RWPE1 (cell line): ENCODE data around the gene CD109.
A peak's percentile ranks its signal among the peaks of the same experiment; 100 is the strongest.
"Not testable (repeated sequence)": the region's sequence is repeated elsewhere in the genome, so short reads cannot be mapped to it uniquely, and the experiment has no call there.

Source experiments
- CTCF ChIA-PET: fragments of 350-600 bp; sonication (Branson Sonifier 250); formaldehyde crosslinking; extraction: SDS; loops from one replicate; lab custom pipeline; 2021; lab: Yijun Ruan, JAX
- POLR2A ChIA-PET: fragments of 400-600 bp; formaldehyde crosslinking; extraction: SDS; loops from one replicate; lab custom pipeline; 2020; ENCODE audit warnings: antibody characterized with exemption; ENCODE audit not compliant: low non-redundant PET; lab: Yijun Ruan, JAX
- DNase-seq: peaks from one replicate; pipeline ENCODE4 v3.0.0; 2012; ENCODE audit warnings: low spot score
- H3K27ac ChIP-seq: fragments of 450-650 bp; 2 replicates; pipeline ENCODE4 v1.5.1; 2017
- CTCF ChIP-seq: fragments of 450-650 bp; conservative IDR thresholded peaks from 2 replicates; pipeline ENCODE4 v1.5.1; 2017; ENCODE audit warnings: low read depth, mild to moderate bottlenecking

Gene CD109

GRCh38 chr6:73680289-73680918 is 15.6 kb upstream of the CD109 start:
- no peak for TF ChIP-seq CTCF
- ChIA-PET POLR2A (no interaction called here), CTCF (interaction anchor here (0.6 to 0.7 kb wide), 2 partner anchors 23 to 52 kb away, joined by 3 to 4 read pairs; no protein-coding TSS in a partner anchor)
- peak overlapping the region; percentile 87 for H3K27ac ChIP-seq
- DNase-seq = peak; percentile 49

GRCh38 chr6:73683574-73683973 is 12.4 kb upstream of the CD109 start:
- CTCF ChIA-PET = interaction anchor here (0.6 to 1.2 kb wide), 2 partner anchors 49 to 55 kb away, joined by 3 to 4 read pairs; no protein-coding TSS in a partner anchor
- H3K27ac ChIP-seq, DNase-seq, POLR2A ChIA-PET: not testable (repeated sequence)

GRCh38 chr6:73688351-73688750 is 7.7 kb upstream of the CD109 start:
- POLR2A ChIA-PET = no interaction called here
- CTCF ChIA-PET = interaction anchor here (1.1 to 1.2 kb wide), 3 partner anchors 12 to 14 kb away, joined by 4 to 5 read pairs (median 5); no protein-coding TSS in a partner anchor
- DNase-seq = no peak
- TF ChIP-seq CTCF = no peak
- H3K27ac ChIP-seq = no peak overlapping the region

- POLR2A ChIA-PET = no interaction called here
- no peak for TF ChIP-seq CTCF
- H3K27ac ChIP-seq = no peak overlapping the region
- CTCF ChIA-PET = no interaction called here
- no peak for DNase-seq
Measured at GRCh38 chr6:73690056-73690455, 5.9 kb upstream of the CD109 start.

GRCh38 chr6:73691512-73691911 is 4.5 kb upstream of the CD109 start:
- DNase-seq = no peak
- ChIA-PET POLR2A (no interaction called here), CTCF (interaction anchor here (0.6 to 0.7 kb wide), 2 partner anchors 41 to 44 kb away, joined by 3 to 5 read pairs; no protein-coding TSS in a partner anchor)
- TF ChIP-seq CTCF = no peak
- H3K27ac ChIP-seq = no peak overlapping the region

- CTCF ChIA-PET = no interaction called here
- peak overlapping the region; percentile 100 for H3K27ac ChIP-seq
- no peak for TF ChIP-seq CTCF
- POLR2A ChIA-PET = interaction anchor here (0.6 kb wide), 1 partner anchor 13 kb away, joined by 3 read pairs; no protein-coding TSS in a partner anchor
- peak; percentile 42 for DNase-seq
Measured at GRCh38 chr6:73694711-73695411, 1.1 kb upstream of the CD109 start.
